H7 (cell line): ENCODE data around the gene OR1J2. TPM values are rescaled to one million over a fixed set of nuclear protein-coding genes. Genes with fewer than 3 reads are reported as not detected.

Source experiments
- DNase-seq: peaks from one replicate; pipeline ENCODE4 v3.0.0; 2012
- H3K27me3 ChIP-seq: 2 replicates; pipeline ENCODE4 v1.6.0; 2011; ENCODE audit warnings: mild to moderate bottlenecking, low read length; ENCODE audit not compliant: control insufficient read depth, insufficient read depth
- H3K36me3 ChIP-seq: replicated peaks from 2 replicates; pipeline ENCODE4 v1.5.1; 2011; ENCODE audit warnings: low read length; ENCODE audit not compliant: control insufficient read depth, insufficient read depth
- H3K4me3 ChIP-seq: 2 replicates; pipeline ENCODE4 v1.5.1; 2011; ENCODE audit warnings: low read depth, mild to moderate bottlenecking, control low read depth, low read length, moderate library complexity; ENCODE audit not compliant: insufficient read depth
- total RNA-seq: library from RNA; depleted of rRNA; stranded (reverse); fragments of >200 nt; shearing (Covaris generic); gene quantifications from 2 replicates; pipeline ENCODE4 v1.2.3, GENCODE V29; 2014; rRNA removed

OR1J2 gene, protein sequence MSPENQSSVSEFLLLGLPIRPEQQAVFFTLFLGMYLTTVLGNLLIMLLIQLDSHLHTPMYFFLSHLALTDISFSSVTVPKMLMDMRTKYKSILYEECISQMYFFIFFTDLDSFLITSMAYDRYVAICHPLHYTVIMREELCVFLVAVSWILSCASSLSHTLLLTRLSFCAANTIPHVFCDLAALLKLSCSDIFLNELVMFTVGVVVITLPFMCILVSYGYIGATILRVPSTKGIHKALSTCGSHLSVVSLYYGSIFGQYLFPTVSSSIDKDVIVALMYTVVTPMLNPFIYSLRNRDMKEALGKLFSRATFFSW
- not detected in 2 replicates for total RNA-seq

DNA sequence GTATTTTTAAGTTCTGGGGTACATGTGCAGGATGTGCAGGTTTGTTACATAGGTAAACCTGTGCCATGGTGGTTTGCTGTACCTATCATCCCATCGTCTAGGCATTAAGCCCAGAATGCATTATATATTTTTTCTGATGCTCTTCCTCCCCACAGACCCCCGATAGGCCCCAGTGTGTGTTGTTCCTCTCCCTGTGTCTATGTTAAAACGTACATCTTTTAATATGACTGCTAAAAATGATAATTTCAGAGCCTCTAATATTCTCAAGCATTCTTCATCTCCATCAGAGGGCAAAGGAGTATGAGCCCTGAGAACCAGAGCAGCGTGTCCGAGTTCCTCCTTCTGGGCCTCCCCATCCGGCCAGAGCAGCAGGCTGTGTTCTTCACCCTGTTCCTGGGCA, at the start of gene OR1J2:
Gene OR1J2 (plus strand): TSS at position 301 of the 400 bp plus-strand sequence. CDS start 0 bp downstream, at position 301.
- Histone ChIP-seq H3K27me3 (no peaks in the 10 kb centered on the region; the same call in 1 of the 2 replicates), H3K4me3 (no peak within 1 kb of the TSS), H3K36me3 (no peaks in the 10 kb centered on the region)
- DNase-seq = no peak

GRCh38 chr9:122463828-122464632, 46.6 kb upstream of the OR1J2 start:
- Histone ChIP-seq H3K36me3 (no peaks in the 10 kb centered on the region), H3K4me3 (no peak overlapping the region; the same call in 1 of the 2 replicates), H3K27me3 (no peaks in the 10 kb centered on the region; the same call in 1 of the 2 replicates)
- DNase-seq = peak; percentile 37

DNA sequence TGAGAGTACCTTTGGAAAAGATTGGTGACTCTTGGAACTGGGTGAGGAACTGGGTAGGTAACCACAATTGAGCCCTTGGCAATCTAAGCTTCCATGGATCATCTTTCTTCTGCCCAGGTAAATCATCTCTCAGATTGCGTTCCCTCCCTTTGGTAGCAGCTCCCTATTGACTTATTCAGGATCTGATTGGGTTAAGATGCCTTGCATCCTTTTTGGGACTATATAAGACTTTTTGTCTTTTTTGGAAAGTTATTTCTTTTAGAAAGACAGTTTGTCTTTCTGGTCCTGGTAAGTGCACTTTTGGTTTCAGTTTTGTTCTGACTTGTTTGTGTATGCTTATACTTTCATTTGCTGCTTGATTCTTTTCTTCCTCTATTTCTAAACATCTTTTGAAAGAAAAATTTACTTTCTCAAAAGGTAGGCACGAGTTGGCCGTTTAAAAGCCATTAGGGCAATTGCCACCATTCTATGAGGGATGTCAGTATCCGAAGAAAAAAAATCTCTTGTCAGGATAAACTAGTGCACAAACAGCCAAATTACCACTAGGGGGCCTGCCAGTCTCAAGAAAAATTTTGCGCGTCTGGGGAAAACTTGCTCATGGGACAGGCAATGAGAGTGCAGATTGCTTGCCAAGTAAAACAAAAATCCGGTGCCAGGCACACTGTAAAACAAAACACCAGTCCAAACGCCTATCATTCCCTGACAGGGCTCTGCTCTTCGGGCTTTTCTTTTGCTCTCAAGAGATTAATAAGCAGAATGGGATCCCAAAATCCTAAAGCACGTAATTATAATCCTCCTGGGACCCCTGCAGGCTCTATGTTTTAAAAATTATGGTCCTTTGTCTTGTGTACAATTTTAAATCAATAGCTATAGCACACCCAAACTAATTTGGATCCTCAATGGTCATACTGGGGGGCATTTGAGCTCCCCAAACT, 45.7 kb upstream of the OR1J2 start:
- H3K36me3 ChIP-seq = no peaks in the 10 kb centered on the region
- H3K4me3 ChIP-seq = no peak overlapping the region
- H3K27me3 ChIP-seq = no peaks in the 10 kb centered on the region; the same call in 1 of the 2 replicates
- DNase-seq = peak; percentile 58

- Histone ChIP-seq H3K27me3 (no peaks in the 10 kb centered on the region; the same call in 1 of the 2 replicates), H3K36me3 (no peaks in the 10 kb centered on the region), H3K4me3 (no peak overlapping the region)
- DNase-seq = no peak
Measured at GRCh38 chr9:122466456-122466855, 44.1 kb upstream of the OR1J2 start.

DNA sequence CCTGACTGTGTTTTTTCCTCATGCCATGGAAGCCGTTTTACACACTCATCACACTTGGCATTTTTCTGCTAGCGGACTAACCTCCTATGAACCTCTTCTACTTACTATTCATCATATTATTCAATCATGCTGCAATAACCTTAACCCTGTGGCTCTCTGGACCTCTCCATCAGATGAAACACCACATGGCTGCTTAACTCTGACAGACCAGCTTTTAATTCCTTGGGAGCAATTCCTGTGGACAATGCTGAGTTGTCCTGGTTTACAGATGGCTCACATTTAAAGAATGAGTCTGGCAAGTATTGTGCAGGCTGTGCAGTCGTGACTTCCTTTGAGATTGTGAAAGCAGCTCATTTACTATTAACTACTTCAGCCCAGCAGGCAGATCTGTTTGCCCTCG, 41.9 kb upstream of the OR1J2 start:
- no peaks in the 10 kb centered on the region for H3K36me3 ChIP-seq
- no peaks in the 10 kb centered on the region for H3K27me3 ChIP-seq
- DNase-seq = no peak
- no peak overlapping the region for H3K4me3 ChIP-seq

DNA sequence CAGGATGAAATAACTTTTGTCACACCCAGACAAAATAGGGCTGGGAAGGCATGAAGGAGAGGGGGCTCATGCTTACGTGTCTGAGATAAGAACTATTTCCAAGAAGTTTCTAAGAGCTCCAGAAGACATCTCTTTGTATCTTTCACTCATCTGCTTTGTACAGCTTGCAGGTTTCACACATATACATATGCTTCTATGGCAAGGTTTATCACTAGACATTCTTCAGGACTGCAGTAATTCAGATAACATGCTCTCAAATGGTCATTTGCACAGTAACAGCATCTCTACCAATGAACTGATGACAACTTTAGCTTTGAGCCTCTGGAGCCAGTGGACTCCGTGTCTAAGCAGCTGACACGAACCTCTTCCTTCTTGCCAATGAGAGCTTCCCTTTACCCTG, 36.0 kb upstream of the OR1J2 start:
- H3K4me3 ChIP-seq = no peak overlapping the region
- H3K27me3 ChIP-seq = no peaks in the 10 kb centered on the region
- DNase-seq = no peak
- no peaks in the 10 kb centered on the region for H3K36me3 ChIP-seq

- Histone ChIP-seq H3K27me3 (no peaks in the 10 kb centered on the region), H3K4me3 (no peak overlapping the region), H3K36me3 (no peaks in the 10 kb centered on the region)
- no peak for DNase-seq
Measured at GRCh38 chr9:122475717-122476116, 34.9 kb upstream of the OR1J2 start.

- Histone ChIP-seq H3K4me3 (no peak overlapping the region), H3K36me3 (no peaks in the 10 kb centered on the region), H3K27me3 (no peaks in the 10 kb centered on the region; the same call in 1 of the 2 replicates)
- DNase-seq = no peak
Measured at GRCh38 chr9:122477346-122477745, 33.3 kb upstream of the OR1J2 start.

- no peaks in the 10 kb centered on the region for H3K36me3 ChIP-seq
- DNase-seq = no peak
- no peaks in the 10 kb centered on the region; the same call in 1 of the 2 replicates for H3K27me3 ChIP-seq
- no peak within 1 kb of the TSS for H3K4me3 ChIP-seq
Measured at GRCh38 chr9:122477826-122478225, 32.8 kb upstream of the OR1J2 start, which contains the start of gene OR1J1. Gene OR1J1, minus strand, starts transcription at chr9:122477926. Its CDS starts 0 bp downstream, at chr9:122477926.

GRCh38 chr9:122479062-122479461, 31.5 kb upstream of the OR1J2 start:
- no peak for DNase-seq
- Histone ChIP-seq H3K36me3 (no peaks in the 10 kb centered on the region), H3K27me3 (no peaks in the 10 kb centered on the region; the same call in 1 of the 2 replicates), H3K4me3 (no peak overlapping the region)

DNA sequence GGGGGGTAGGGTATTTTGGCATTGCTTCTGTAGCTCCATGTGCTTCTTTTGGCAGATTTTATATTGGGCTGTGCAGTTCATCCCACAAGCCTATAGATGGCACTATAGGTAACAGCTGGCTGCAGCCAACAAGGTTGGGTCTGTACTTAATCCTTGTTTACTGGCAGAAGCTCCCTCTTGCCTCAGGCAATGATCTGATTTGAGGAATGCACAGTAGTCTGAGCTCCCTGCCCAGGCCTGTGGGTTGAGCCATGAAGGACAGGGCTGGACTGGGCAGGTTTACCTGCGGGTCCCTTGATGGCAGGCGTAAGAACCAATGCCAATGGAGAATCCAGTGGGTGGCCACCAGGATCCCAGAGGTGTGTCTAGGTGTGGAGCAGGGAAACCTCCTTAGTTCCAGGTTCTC, 11.7 kb upstream of the OR1J2 start:
- Histone ChIP-seq H3K4me3 (no peak overlapping the region), H3K27me3 (no peaks in the 10 kb centered on the region; the same call in 1 of the 2 replicates), H3K36me3 (no peaks in the 10 kb centered on the region)
- DNase-seq = peak; percentile 15

DNA sequence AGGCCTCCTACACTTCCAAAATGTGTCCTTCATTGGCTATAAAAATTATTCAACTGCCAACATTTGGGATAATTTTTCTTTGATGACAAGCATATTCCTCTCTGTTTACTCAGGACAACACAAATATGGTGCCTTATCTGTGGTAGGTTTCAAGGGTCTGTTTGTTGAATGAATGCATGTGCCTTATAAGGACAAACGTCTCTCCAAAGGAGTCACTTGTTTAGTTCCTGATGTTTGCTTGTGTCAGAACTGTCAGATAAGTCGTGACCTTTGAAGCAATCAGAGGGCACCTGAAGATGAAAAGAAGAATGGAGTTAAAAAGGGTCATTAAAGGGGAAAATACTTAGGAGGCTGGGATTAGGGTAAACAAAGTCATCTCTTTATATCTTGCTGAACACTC, 3.6 kb upstream of the OR1J2 start:
- no peak for DNase-seq
- no peaks in the 10 kb centered on the region; the same call in 1 of the 2 replicates for H3K27me3 ChIP-seq
- no peak overlapping the region for H3K4me3 ChIP-seq
- no peaks in the 10 kb centered on the region for H3K36me3 ChIP-seq

- DNase-seq = no peak
- Histone ChIP-seq H3K4me3 (no peak overlapping the region), H3K27me3 (peaks cover 4% of the 10 kb centered on the region; the same call in 1 of the 2 replicates), H3K36me3 (no peaks in the 10 kb centered on the region)
Measured at GRCh38 chr9:122518226-122518625, 7.6 kb downstream of the OR1J2 start.

DNA sequence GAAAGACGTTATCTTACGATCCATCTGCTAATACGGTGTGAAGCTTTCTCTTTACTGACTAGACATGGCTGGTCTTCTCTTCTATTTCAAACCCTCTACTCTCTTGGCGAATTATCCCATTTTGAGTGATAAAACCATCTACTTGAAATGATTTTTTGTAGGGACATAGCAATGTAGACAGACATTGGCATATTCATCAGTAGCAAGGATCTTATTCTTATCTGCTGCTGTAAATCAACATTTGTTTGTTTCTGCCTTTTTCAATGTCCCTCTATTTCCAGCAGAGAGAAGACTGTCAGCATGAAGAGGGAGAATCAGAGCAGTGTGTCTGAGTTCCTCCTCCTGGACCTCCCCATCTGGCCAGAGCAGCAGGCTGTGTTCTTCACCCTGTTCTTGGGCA, 8.2 kb downstream of the OR1J2 start, which contains the start of gene OR1J4:
Gene OR1J4 (plus strand): TSS at position 301 of the 400 bp plus-strand sequence. CDS start 0 bp downstream, at position 301.
- Histone ChIP-seq H3K4me3 (no peak within 1 kb of the TSS), H3K27me3 (peaks cover 4% of the 10 kb centered on the region; the same call in 1 of the 2 replicates), H3K36me3 (no peaks in the 10 kb centered on the region)
- DNase-seq = no peak
